Panc1 (cell line): Measurements from ENCODE around the gene CPNE4.
A peak's percentile ranks its signal among the peaks of the same experiment; 100 is the strongest.

Experiments used
- CTCF ChIP-seq: fragments of 450-650 bp; IDR thresholded peaks from 2 replicates; pipeline ENCODE4 v1.5.1; 2017; ENCODE audit warnings: mild to moderate bottlenecking
- POLR2AphosphoS5 ChIP-seq: IDR thresholded peaks from 2 replicates; pipeline ENCODE4 v1.6.1; 2012; ENCODE audit warnings: mild to moderate bottlenecking, low read depth, low read length, moderate library complexity
- REST ChIP-seq, 2 experiments: IDR thresholded peaks; 2 replicates each; pipeline ENCODE4 v1.6.1; 2011 to 2012; ENCODE audit warnings: low read depth in 2 of 2, control low read depth in 1 of 2, low read length in 1 of 2, mild to moderate bottlenecking in 1 of 2, moderate library complexity in 1 of 2; ENCODE audit not compliant: insufficient read depth in 1 of 2

GRCh38 chr3:132029182-132029902, 5.5 kb downstream of the CPNE4 start:
- TF ChIP-seq CTCF: peak; percentile 98
- TF ChIP-seq REST (IDR thresholded peaks at IDR 0.05; ENCODE audit: insufficient read depth in 1 of 2, low read depth in 2 of 2, low read length in 1 of 2): no peak
- TF ChIP-seq POLR2AphosphoS5: no peak
